Measurements from ENCODE around the gene KCNG2. TPM values are rescaled to one million over a fixed set of nuclear protein-coding genes. Genes with fewer than 3 reads are reported as not detected.

KCNG2 gene
- total and polyA plus RNA-seq, 3 experiments from 2014 or later, result not detected

DNA sequence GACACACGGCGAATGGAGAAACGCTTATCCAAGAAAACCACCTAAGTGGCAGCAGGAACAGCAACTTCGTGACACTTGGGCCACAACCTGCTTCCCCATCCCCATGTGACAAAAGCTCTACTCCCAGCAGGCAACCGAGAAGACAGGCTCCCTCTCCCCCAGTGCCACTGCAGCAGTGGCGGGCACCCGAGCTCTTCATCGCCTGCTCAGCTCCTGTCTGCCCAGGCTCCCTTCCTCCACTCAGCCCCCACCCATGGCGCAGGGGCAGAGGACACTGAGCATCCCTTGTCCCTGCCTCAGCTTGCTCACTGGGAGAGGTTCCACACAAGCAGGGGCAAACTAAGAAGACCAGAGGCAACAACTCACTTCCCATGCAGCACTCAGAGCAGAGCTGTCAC lies 130.8 kb downstream of the KCNG2 start:
- peaks cover 0 to 14% (median 4%) of the 10 kb centered on the region in 3 donors for H3K4me1 Mint-ChIP-seq
- ChIA-PET CTCF (no interaction called here), POLR2A (no interaction called here)
- H3K27ac ChIP-seq (ENCODE audit: low read depth, low read length), result no peak overlapping the region
- H3K36me3 ChIP-seq (ENCODE audit: insufficient read depth, low read length), result peaks cover 9% of the 10 kb centered on the region
- H3K9me3 ChIP-seq (ENCODE audit: low read length), result peaks cover 15% of the 10 kb centered on the region
- H3K27me3 ChIP-seq (ENCODE audit: insufficient read depth, low read length, poor library complexity, severe bottlenecking), result no peaks in the 10 kb centered on the region
- peaks cover 0 to 2% of the 10 kb centered on the region in 2 donors for H3K27me3 Mint-ChIP-seq
- H3K36me3 Mint-ChIP-seq, result peaks cover 33 to 82% (median 60%) of the 10 kb centered on the region in 3 donors
- H3K4me3 ChIP-seq (ENCODE audit: low read length), result no peak overlapping the region
- H3K27ac Mint-ChIP-seq, result no peak overlapping the region
- DNase-seq, result no peak
- H3K4me3 Mint-ChIP-seq, result no peak overlapping the region
- H3K4me1 ChIP-seq (ENCODE audit: insufficient read depth, low read length), result no peaks in the 10 kb centered on the region
- H3K9me3 Mint-ChIP-seq, result peaks cover 38 to 47% (median 44%) of the 10 kb centered on the region in 5 donors

GRCh38 chr18:79930020-79930642 lies 132.4 kb downstream of the KCNG2 start:
- peaks cover 15% of the 10 kb centered on the region for H3K9me3 ChIP-seq (ENCODE audit: low read length)

GRCh38 chr18:79931475-79931874 lies 133.7 kb downstream of the KCNG2 start:
- Histone ChIP-seq H3K36me3 (ENCODE audit: insufficient read depth, low read length) (peaks cover 9% of the 10 kb centered on the region), H3K4me3 (ENCODE audit: low read length) (no peak overlapping the region), H3K4me1 (ENCODE audit: insufficient read depth, low read length) (no peaks in the 10 kb centered on the region), H3K9me3 (ENCODE audit: low read length) (peaks cover 21% of the 10 kb centered on the region), H3K27ac (ENCODE audit: low read depth, low read length) (no peak overlapping the region), H3K27me3 (ENCODE audit: insufficient read depth, low read length, poor library complexity, severe bottlenecking) (no peaks in the 10 kb centered on the region)
- ChIA-PET CTCF (no interaction called here), POLR2A (no interaction called here)
- no peak for DNase-seq
- Mint-ChIP-seq H3K4me3 (no peak overlapping the region), H3K4me1 (peaks cover 0 to 13% (median 2%) of the 10 kb centered on the region in 3 donors), H3K36me3 (peaks cover 53 to 87% (median 79%) of the 10 kb centered on the region in 3 donors), H3K27ac (no peak overlapping the region), H3K9me3 (peaks cover 45 to 68% (median 59%) of the 10 kb centered on the region in 5 donors), H3K27me3 (no peaks in the 10 kb centered on the region)

More at GRCh38 chr18:79930020-79930642, 132.4 kb downstream of the KCNG2 start:
- Mint-ChIP-seq H3K9me3 (peaks cover 45 to 59% (median 54%) of the 10 kb centered on the region in 5 donors), H3K4me3 (no peak overlapping the region), H3K4me1 (peaks cover 0 to 17% (median 4%) of the 10 kb centered on the region in 3 donors), H3K36me3 (peaks cover 43 to 85% (median 66%) of the 10 kb centered on the region in 3 donors), H3K27me3 (peaks cover 0 to 1% of the 10 kb centered on the region in 2 donors), H3K27ac (no peak overlapping the region)
- no peak for DNase-seq
- Histone ChIP-seq H3K4me1 (ENCODE audit: insufficient read depth, low read length) (no peaks in the 10 kb centered on the region), H3K4me3 (ENCODE audit: low read length) (peak overlapping the region; percentile 1), H3K36me3 (ENCODE audit: insufficient read depth, low read length) (peaks cover 9% of the 10 kb centered on the region), H3K27ac (ENCODE audit: low read depth, low read length) (no peak overlapping the region), H3K27me3 (ENCODE audit: insufficient read depth, low read length, poor library complexity, severe bottlenecking) (no peaks in the 10 kb centered on the region)
- CTCF ChIA-PET, result no interaction called here
- POLR2A ChIA-PET, result no interaction called here

DNA sequence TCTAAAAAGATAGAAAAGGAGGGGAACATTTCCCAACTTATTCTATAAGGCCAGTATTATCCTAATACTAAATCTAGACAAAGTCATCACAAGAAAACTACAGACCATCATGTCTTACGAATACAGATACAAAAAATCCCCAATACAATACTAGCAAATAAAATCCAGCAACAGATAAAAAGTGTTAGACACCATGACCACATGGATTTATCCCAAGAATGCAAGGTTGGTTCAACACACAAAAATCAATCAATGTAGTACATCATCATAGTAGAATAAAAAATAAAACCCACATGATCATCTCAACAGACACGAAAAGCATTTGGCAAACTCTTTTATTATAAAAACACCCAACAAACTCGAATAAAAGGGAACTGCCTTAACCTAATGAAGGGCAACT lies 135.2 kb downstream of the KCNG2 start:
- Mint-ChIP-seq H3K27me3 (no peaks in the 10 kb centered on the region), H3K4me1 (peaks cover 4 to 18% (median 4%) of the 10 kb centered on the region in 3 donors)
- H3K9me3 ChIP-seq (ENCODE audit: low read length), result peaks cover 21% of the 10 kb centered on the region

DNA sequence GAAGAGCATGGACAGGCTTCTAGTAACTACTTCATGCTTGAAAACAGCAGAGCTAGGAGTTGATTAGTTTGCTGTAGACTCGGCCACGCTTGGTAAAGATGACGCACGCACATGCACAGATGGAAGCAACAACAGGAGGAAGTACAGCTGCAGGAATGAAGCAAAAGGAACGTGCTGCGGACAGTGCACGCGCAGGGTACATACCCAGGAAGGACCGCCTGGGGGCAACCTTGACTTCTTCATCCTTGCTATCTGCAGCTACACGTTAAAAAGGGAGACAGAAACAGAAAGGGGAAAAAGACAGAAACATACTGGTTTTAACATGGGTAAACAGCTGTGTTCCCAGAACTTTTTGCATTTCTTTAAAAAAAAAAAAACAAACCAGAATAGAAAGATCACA lies 136.0 kb downstream of the KCNG2 start:
- Mint-ChIP-seq H3K36me3 (peaks cover 60 to 94% (median 86%) of the 10 kb centered on the region in 3 donors), H3K4me1 (peaks cover 4 to 17% (median 7%) of the 10 kb centered on the region in 3 donors), H3K27ac (no peak overlapping the region), H3K4me3 (no peak overlapping the region), H3K27me3 (no peaks in the 10 kb centered on the region), H3K9me3 (peaks cover 45 to 69% (median 60%) of the 10 kb centered on the region in 5 donors)
- CTCF ChIA-PET, result no interaction called here
- POLR2A ChIA-PET, result interaction anchor here (0.7 kb wide), 1 partner anchor 36 kb away, joined by 3 read pairs; no protein-coding TSS in a partner anchor
- H3K27me3 ChIP-seq (ENCODE audit: insufficient read depth, low read length, poor library complexity, severe bottlenecking), result no peaks in the 10 kb centered on the region
- no peaks in the 10 kb centered on the region for H3K4me1 ChIP-seq (ENCODE audit: insufficient read depth, low read length)
- H3K4me3 ChIP-seq (ENCODE audit: low read length), result no peak overlapping the region
- H3K9me3 ChIP-seq (ENCODE audit: low read length), result peaks cover 21% of the 10 kb centered on the region
- DNase-seq, result no peak
- peaks cover 9% of the 10 kb centered on the region for H3K36me3 ChIP-seq (ENCODE audit: insufficient read depth, low read length)
- no peak overlapping the region for H3K27ac ChIP-seq (ENCODE audit: low read depth, low read length)

More for the DNA sequence above, 135.2 kb downstream of the KCNG2 start:
- Mint-ChIP-seq H3K36me3 (peaks cover 62 to 93% (median 89%) of the 10 kb centered on the region in 3 donors), H3K9me3 (peaks cover 45 to 72% (median 61%) of the 10 kb centered on the region in 5 donors), H3K27ac (no peak overlapping the region), H3K4me3 (no peak overlapping the region)
- H3K27me3 ChIP-seq (ENCODE audit: insufficient read depth, low read length, poor library complexity, severe bottlenecking), result no peaks in the 10 kb centered on the region
- ChIA-PET POLR2A (no interaction called here), CTCF (no interaction called here)
- H3K4me3 ChIP-seq (ENCODE audit: low read length), result no peak overlapping the region
- peaks cover 9% of the 10 kb centered on the region for H3K36me3 ChIP-seq (ENCODE audit: insufficient read depth, low read length)
- H3K27ac ChIP-seq (ENCODE audit: low read depth, low read length), result no peak overlapping the region
- no peak for DNase-seq
- H3K4me1 ChIP-seq (ENCODE audit: insufficient read depth, low read length), result no peaks in the 10 kb centered on the region

- Histone ChIP-seq H3K36me3 (ENCODE audit: insufficient read depth, low read length) (peaks cover 5% of the 10 kb centered on the region), H3K4me3 (ENCODE audit: low read length) (no peak overlapping the region), H3K27me3 (ENCODE audit: insufficient read depth, low read length, poor library complexity, severe bottlenecking) (no peaks in the 10 kb centered on the region), H3K9me3 (ENCODE audit: low read length) (peaks cover 16% of the 10 kb centered on the region), H3K4me1 (ENCODE audit: insufficient read depth, low read length) (no peaks in the 10 kb centered on the region), H3K27ac (ENCODE audit: low read depth, low read length) (no peak overlapping the region)
- H3K4me3 Mint-ChIP-seq, result no peak overlapping the region
- H3K9me3 Mint-ChIP-seq, result peaks cover 40 to 62% (median 54%) of the 10 kb centered on the region in 5 donors
- no peak for DNase-seq
- CTCF ChIA-PET, result interaction anchor here (0.6 kb wide), 1 partner anchor 8 kb away, joined by 3 read pairs; no protein-coding TSS in a partner anchor
- POLR2A ChIA-PET, result no interaction called here
- H3K27ac Mint-ChIP-seq, result no peak overlapping the region
- H3K36me3 Mint-ChIP-seq, result peaks cover 60 to 94% (median 86%) of the 10 kb centered on the region in 3 donors
- H3K27me3 Mint-ChIP-seq, result no peaks in the 10 kb centered on the region
- peaks cover 4 to 20% (median 8%) of the 10 kb centered on the region in 3 donors for H3K4me1 Mint-ChIP-seq
These were observed 136.8 kb downstream of the KCNG2 start for GRCh38 chr18:79934311-79935097.

GRCh38 chr18:79935098-79935480 lies 137.4 kb downstream of the KCNG2 start:
- Mint-ChIP-seq H3K4me3 (no peak overlapping the region), H3K36me3 (peaks cover 60 to 94% (median 86%) of the 10 kb centered on the region in 3 donors), H3K9me3 (peaks cover 34 to 56% (median 48%) of the 10 kb centered on the region in 5 donors), H3K27ac (no peak overlapping the region), H3K27me3 (no peaks in the 10 kb centered on the region), H3K4me1 (peaks cover 9 to 26% (median 14%) of the 10 kb centered on the region in 3 donors)
- Histone ChIP-seq H3K9me3 (ENCODE audit: low read length) (peaks cover 10% of the 10 kb centered on the region), H3K4me3 (ENCODE audit: low read length) (no peak overlapping the region), H3K27me3 (ENCODE audit: insufficient read depth, low read length, poor library complexity, severe bottlenecking) (no peaks in the 10 kb centered on the region), H3K36me3 (ENCODE audit: insufficient read depth, low read length) (no peaks in the 10 kb centered on the region), H3K4me1 (ENCODE audit: insufficient read depth, low read length) (no peaks in the 10 kb centered on the region), H3K27ac (ENCODE audit: low read depth, low read length) (no peak overlapping the region)
- ChIA-PET POLR2A (no interaction called here), CTCF (interaction anchor here (0.6 kb wide), 1 partner anchor 8 kb away, joined by 3 read pairs; no protein-coding TSS in a partner anchor)
- DNase-seq, result no peak

DNA sequence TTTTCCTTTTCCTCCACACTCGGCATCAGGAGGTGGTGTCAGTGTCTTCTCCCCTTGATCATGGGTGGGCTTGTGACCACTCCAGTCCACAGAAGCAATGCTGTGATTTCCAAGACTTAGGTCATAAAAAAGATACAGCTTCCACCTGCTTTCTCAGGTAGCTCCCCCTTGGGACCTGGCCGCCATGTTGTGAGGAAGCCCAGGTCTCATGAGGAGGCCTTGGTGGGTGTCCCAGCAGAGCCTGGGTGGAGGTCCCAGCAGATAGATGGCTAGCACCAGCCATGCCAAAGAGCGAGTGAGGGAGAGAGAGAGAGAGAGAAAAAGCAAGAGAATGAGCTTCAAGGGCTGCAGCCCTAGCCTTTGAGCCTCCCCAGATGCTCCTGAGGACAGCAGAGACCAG lies 137.8 kb downstream of the KCNG2 start:
- no peaks in the 10 kb centered on the region for H3K36me3 ChIP-seq (ENCODE audit: insufficient read depth, low read length)
- Mint-ChIP-seq H3K4me1 (peaks cover 9 to 26% (median 15%) of the 10 kb centered on the region in 3 donors), H3K36me3 (peaks cover 61 to 90% (median 88%) of the 10 kb centered on the region in 3 donors), H3K27ac (no peak overlapping the region), H3K4me3 (no peak overlapping the region), H3K9me3 (peaks cover 30 to 52% (median 44%) of the 10 kb centered on the region in 5 donors), H3K27me3 (no peaks in the 10 kb centered on the region)
- H3K27ac ChIP-seq (ENCODE audit: low read depth, low read length), result no peak overlapping the region
- no peaks in the 10 kb centered on the region for H3K4me1 ChIP-seq (ENCODE audit: insufficient read depth, low read length)
- H3K27me3 ChIP-seq (ENCODE audit: insufficient read depth, low read length, poor library complexity, severe bottlenecking), result no peaks in the 10 kb centered on the region
- POLR2A ChIA-PET, result no interaction called here
- DNase-seq, result no peak
- H3K4me3 ChIP-seq (ENCODE audit: low read length), result no peak overlapping the region
- CTCF ChIA-PET, result interaction anchor here (0.6 kb wide), 1 partner anchor 9 kb away, joined by 3 read pairs; no protein-coding TSS in a partner anchor
- peaks cover 6% of the 10 kb centered on the region for H3K9me3 ChIP-seq (ENCODE audit: low read length)
